ENCODE results near the gene ECI1. TPM values are rescaled to one million over a fixed set of nuclear protein-coding genes. Genes with fewer than 3 reads are reported as not detected.

ECI1 gene
- total and polyA plus RNA-seq, 2 of the 4 experiments (the other 2 are of a cell fraction): 20.3 to 30.1 TPM

DNA sequence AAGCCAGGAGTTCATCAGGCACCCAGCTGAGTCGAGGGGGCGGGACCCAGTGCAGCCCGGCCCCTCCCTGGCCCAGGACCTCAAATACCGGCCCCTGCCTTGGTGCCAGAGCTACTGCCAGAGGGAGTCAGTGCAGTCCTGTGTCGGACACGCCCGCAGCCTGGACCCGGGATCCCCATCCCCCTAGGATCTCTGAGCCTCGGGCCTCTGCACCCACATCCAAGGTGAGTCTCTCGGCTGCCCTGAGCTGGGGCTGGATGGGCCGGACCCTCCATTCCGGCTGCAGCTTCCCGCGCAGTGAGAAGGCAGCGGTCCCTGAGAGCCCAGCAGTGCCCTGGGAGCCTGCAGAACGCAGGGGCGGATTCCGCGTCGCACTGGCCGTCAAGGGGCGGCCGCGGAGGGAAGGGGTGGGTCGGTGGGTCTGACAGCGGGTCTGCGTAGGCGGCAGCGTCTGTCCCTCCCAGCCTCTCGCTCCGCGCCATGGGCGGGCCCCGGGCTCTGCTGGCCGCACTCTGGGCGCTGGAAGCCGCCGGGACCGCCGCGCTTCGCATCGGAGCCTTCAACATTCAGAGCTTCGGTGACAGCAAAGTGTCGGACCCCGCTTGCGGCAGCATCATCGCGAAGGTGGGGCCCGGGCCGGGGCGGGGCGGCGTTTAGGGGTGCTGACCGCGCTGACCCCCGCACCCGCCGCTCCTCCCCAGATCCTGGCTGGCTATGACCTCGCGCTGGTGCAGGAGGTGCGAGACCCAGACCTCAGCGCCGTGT, 14.9 kb downstream of the ECI1 start, which contains the start of gene DNASE1L2:
DNASE1L2 (plus strand) TSS at position 108 of the 765 bp plus-strand sequence; CDS start at position 481, 373 bp downstream.
- ATAC-seq (ENCODE audit: low read depth): peak; percentile 66

More for the DNA sequence above, 14.9 kb downstream of the ECI1 start, which contains the start of gene DNASE1L2:
- Histone ChIP-seq H3K14ac (replicated peaks; ENCODE audit: low read depth, low read length) (no peak within 1 kb of the TSS), H2AK5ac (ENCODE audit: low read depth, low read length) (no peak within 1 kb of the TSS), H2AK9ac (replicated peaks; ENCODE audit: low read depth, low read length, poor library complexity) (peak within 1 kb of the TSS; percentile 65), H2AFZ (replicated peaks; ENCODE audit: low read length, poor library complexity) (peak within 1 kb of the TSS; percentile 81), H4K8ac (ENCODE audit: low read depth in 2 of 2, low read length in 2 of 2) (no peak within 1 kb of the TSS), H3K4me2 (ENCODE audit: low read depth, low read length) (peak within 1 kb of the TSS; percentile 68), H3K18ac (ENCODE audit: low read depth, low read length) (no peak within 1 kb of the TSS), H3K4me1 (ENCODE audit: control insufficient read depth, insufficient read depth, low read length) (peaks cover 5% of the 10 kb centered on the region; the same call in 1 of the 2 replicates), H3K79me1 (ENCODE audit: low read depth in 1 of 2, low read length in 2 of 2) (no peaks in the 10 kb centered on the region), H3K9ac (ENCODE audit: low read depth, low read length) (no peak within 1 kb of the TSS), H4K20me1 (ENCODE audit: insufficient read depth, low read length) (peaks cover 14% of the 10 kb centered on the region), H2BK5ac (ENCODE audit: low read depth, low read length, poor library complexity, severe bottlenecking) (no peak within 1 kb of the TSS), H3K9me3 (ENCODE audit: control insufficient read depth, insufficient read depth, low read length) (no peaks in the 10 kb centered on the region), H3K27ac (ENCODE audit: insufficient read depth, low read length) (no peak within 1 kb of the TSS), H2BK20ac (ENCODE audit: low read depth, low read length) (no peak within 1 kb of the TSS), H3K4ac (ENCODE audit: low read depth, low read length) (no peak within 1 kb of the TSS), H4K5ac (ENCODE audit: low read depth, low read length) (no peak within 1 kb of the TSS), H4K91ac (ENCODE audit: insufficient read depth, low read depth, low read length) (no peak within 1 kb of the TSS), H3K4me3 (ENCODE audit: insufficient read depth, low read depth, low read length) (peak within 1 kb of the TSS; percentile 6), H2BK15ac (ENCODE audit: low read depth, low read length) (no peak within 1 kb of the TSS), H3K56ac (ENCODE audit: extremely low read depth, insufficient read depth, low read length) (no peak within 1 kb of the TSS), H3K27me3 (ENCODE audit: control insufficient read depth, insufficient read depth, low read length) (peaks cover 9% of the 10 kb centered on the region), H3K36me3 (ENCODE audit: control insufficient read depth, insufficient read depth, low read length) (peaks cover 41% of the 10 kb centered on the region), H2BK120ac (ENCODE audit: low read depth, low read length) (no peak within 1 kb of the TSS), H3K9me1 (ENCODE audit: insufficient read depth, low read length) (no peaks in the 10 kb centered on the region), H3K23ac (ENCODE audit: low read depth, low read length) (no peak within 1 kb of the TSS)
- dilution Hi-C loops (cut with HindIII; ENCODE audit: low sequenced_read_pairs, unreplicated experiment) (no loop called here), in situ Hi-C loops (cut with MboI; ENCODE audit: low sequenced_read_pairs) (no loop called here), intact Hi-C loops (cut with micrococcal nuclease) (no loop called here)
- 9% methylated on average over 48 of the region's 64 CpGs; no CpG with 5 or more reads in 1 of the 2 experiments for WGBS, 2 experiments (ENCODE audit: extremely low coverage in 2 of 2, insufficient read length in 1 of 2)
- no peak for DNase-seq
- no TSS peak for BruUV-seq (replicated peaks)
- CTCF ChIA-PET: interaction anchor here (0.6 to 1.2 kb wide), 2 partner anchors 11 to 85 kb away, joined by 3 to 4 read pairs; no protein-coding TSS in a partner anchor
- no peak for TF ChIP-seq RCOR1 (IDR thresholded peaks at IDR 0.05; ENCODE audit: insufficient replicate concordance, low read length)
- TF ChIP-seq, protein P1, sequence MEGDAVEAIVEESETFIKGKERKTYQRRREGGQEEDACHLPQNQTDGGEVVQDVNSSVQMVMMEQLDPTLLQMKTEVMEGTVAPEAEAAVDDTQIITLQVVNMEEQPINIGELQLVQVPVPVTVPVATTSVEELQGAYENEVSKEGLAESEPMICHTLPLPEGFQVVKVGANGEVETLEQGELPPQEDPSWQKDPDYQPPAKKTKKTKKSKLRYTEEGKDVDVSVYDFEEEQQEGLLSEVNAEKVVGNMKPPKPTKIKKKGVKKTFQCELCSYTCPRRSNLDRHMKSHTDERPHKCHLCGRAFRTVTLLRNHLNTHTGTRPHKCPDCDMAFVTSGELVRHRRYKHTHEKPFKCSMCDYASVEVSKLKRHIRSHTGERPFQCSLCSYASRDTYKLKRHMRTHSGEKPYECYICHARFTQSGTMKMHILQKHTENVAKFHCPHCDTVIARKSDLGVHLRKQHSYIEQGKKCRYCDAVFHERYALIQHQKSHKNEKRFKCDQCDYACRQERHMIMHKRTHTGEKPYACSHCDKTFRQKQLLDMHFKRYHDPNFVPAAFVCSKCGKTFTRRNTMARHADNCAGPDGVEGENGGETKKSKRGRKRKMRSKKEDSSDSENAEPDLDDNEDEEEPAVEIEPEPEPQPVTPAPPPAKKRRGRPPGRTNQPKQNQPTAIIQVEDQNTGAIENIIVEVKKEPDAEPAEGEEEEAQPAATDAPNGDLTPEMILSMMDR (conservative IDR thresholded peaks at IDR 0.05; ENCODE audit: low read depth, low read length): no peak
- no peak for TF ChIP-seq MAFK (IDR thresholded peaks at IDR 0.05; ENCODE audit: low read depth, low read length)
- TF ChIP-seq MAZ (IDR thresholded peaks at IDR 0.05; ENCODE audit: borderline replicate concordance, low read depth, low read length): no peak
- no peak for TF ChIP-seq FOS (IDR thresholded peaks at IDR 0.05; ENCODE audit: low read depth, low read length)
- TF ChIP-seq CEBPB (IDR thresholded peaks at IDR 0.05; ENCODE audit: low read depth, low read length): no peak
- TF ChIP-seq CHD1 (IDR thresholded peaks at IDR 0.05; ENCODE audit: low read depth, low read length): no peak
- no peak for TF ChIP-seq NFE2L2 (IDR thresholded peaks at IDR 0.05; ENCODE audit: low read depth, low read length)
- TF ChIP-seq RAD21 (IDR thresholded peaks at IDR 0.05; ENCODE audit: low read length): no peak
- POLR2A ChIA-PET (ENCODE audit: unreplicated experiment): no interaction called here

Measured in IMR-90 (cell line).